ENCODE results near the gene VPS54. TPM values are rescaled to one million over a fixed set of nuclear protein-coding genes. Genes with fewer than 3 reads are reported as not detected.
A peak's percentile ranks its signal among the peaks of the same experiment; 100 is the strongest.

The VPS54 gene
- total RNA-seq, 1 experiment from 2014 or later, result 20.7 TPM

- peaks cover 18% of the 10 kb centered on the region for H3K4me1 ChIP-seq (replicated peaks; ENCODE audit: insufficient read depth)
- no peaks in the 10 kb centered on the region; the same call in 1 of the 2 replicates for H3K79me2 ChIP-seq (ENCODE audit: low read depth)
- no peak overlapping the region for H2AFZ ChIP-seq
- BruUV-seq (replicated peaks), result no TSS peak
- no peak overlapping the region for H3K4me2 ChIP-seq
- H3K27me3 ChIP-seq (ENCODE audit: insufficient read depth, low read depth), result no peaks in the 10 kb centered on the region
- CTCF ChIA-PET, result interaction anchor here (0.6 to 1.8 kb wide), 8 partner anchors 19 to 1383 kb away, joined by 3 to 18 read pairs (median 4); partner anchors contain the start of genes UGP2 and WDPCP
- TF ChIP-seq CTCF (conservative IDR thresholded peaks at IDR 0.05), result peak; percentile 70
- TF ChIP-seq EZH2 (IDR thresholded peaks at IDR 0.05; ENCODE audit: low read depth), result no peak
- no peak overlapping the region for H3K4me3 ChIP-seq
- H3K9me3 ChIP-seq (ENCODE audit: insufficient read depth, low read depth), result 0 out of 2 replicates have a peak, but pooled peaks cover 7% of the 10 kb centered on the region
- POLR2A ChIA-PET (ENCODE audit: unreplicated experiment), result interaction anchor here (0.5 kb wide), 1 partner anchor 160 kb away, joined by 7 read pairs; no protein-coding TSS in a partner anchor
- H3K9me2 ChIP-seq (ENCODE audit: insufficient read depth), result no peaks in the 10 kb centered on the region; the same call in 1 of the 2 replicates
- peaks cover 13% of the 10 kb centered on the region for H3F3A ChIP-seq (ENCODE audit: insufficient read depth, low read depth)
- DNase-seq, result no peak
- intact Hi-C loops (cut with micrococcal nuclease; ENCODE audit: unreplicated experiment), result loop anchor here (1.0 to 5.0 kb wide), 2 partner anchors 119 to 169 kb away; no protein-coding TSS in a partner anchor
- no peaks in the 10 kb centered on the region for H4K20me1 ChIP-seq (ENCODE audit: insufficient read depth)
- no peak overlapping the region for H3K27ac ChIP-seq
- peaks cover 38% of the 10 kb centered on the region for H3K36me3 ChIP-seq (ENCODE audit: low read depth)
Observed at GRCh38 chr2:63861220-63861822, 157.9 kb downstream of the VPS54 start.

- Histone ChIP-seq H3K4me2 (no peak overlapping the region), H3F3A (ENCODE audit: insufficient read depth, low read depth) (peaks cover 13% of the 10 kb centered on the region), H3K9me2 (ENCODE audit: insufficient read depth) (no peaks in the 10 kb centered on the region; the same call in 1 of the 2 replicates), H3K36me3 (ENCODE audit: low read depth) (peaks cover 24% of the 10 kb centered on the region), H3K9me3 (ENCODE audit: insufficient read depth, low read depth) (0 out of 2 replicates have a peak, but pooled peaks cover 7% of the 10 kb centered on the region), H2AFZ (no peak overlapping the region), H3K27me3 (ENCODE audit: insufficient read depth, low read depth) (no peaks in the 10 kb centered on the region), H4K20me1 (ENCODE audit: insufficient read depth) (no peaks in the 10 kb centered on the region), H3K4me3 (no peak overlapping the region), H3K79me2 (ENCODE audit: low read depth) (peaks cover 28% of the 10 kb centered on the region), H3K4me1 (replicated peaks; ENCODE audit: insufficient read depth) (peaks cover 15% of the 10 kb centered on the region), H3K27ac (no peak overlapping the region)
- BruUV-seq (replicated peaks), result no TSS peak
- CTCF ChIA-PET, result no interaction called here
- intact Hi-C loops (cut with micrococcal nuclease; ENCODE audit: unreplicated experiment), result no loop called here
- DNase-seq, result no peak
- POLR2A ChIA-PET (ENCODE audit: unreplicated experiment), result interaction anchor here (0.5 to 0.7 kb wide), 2 partner anchors 122 to 164 kb away, joined by 3 to 6 read pairs; no protein-coding TSS in a partner anchor
- TF ChIP-seq EZH2 (IDR thresholded peaks at IDR 0.05; ENCODE audit: low read depth) (no peak), CTCF (conservative IDR thresholded peaks at IDR 0.05) (no peak)
Observed at GRCh38 chr2:63858291-63858690, 160.9 kb downstream of the VPS54 start.

GRCh38 chr2:63856303-63856603, 163.0 kb downstream of the VPS54 start:
- Histone ChIP-seq H4K20me1 (ENCODE audit: insufficient read depth) (no peaks in the 10 kb centered on the region), H3K27me3 (ENCODE audit: insufficient read depth, low read depth) (no peaks in the 10 kb centered on the region), H3K4me2 (no peak overlapping the region), H3F3A (ENCODE audit: insufficient read depth, low read depth) (no peaks in the 10 kb centered on the region), H3K9me2 (ENCODE audit: insufficient read depth) (no peaks in the 10 kb centered on the region; the same call in 1 of the 2 replicates), H3K9me3 (ENCODE audit: insufficient read depth, low read depth) (no peaks in the 10 kb centered on the region), H3K4me3 (no peak overlapping the region), H3K79me2 (ENCODE audit: low read depth) (peaks cover 49% of the 10 kb centered on the region), H2AFZ (no peak overlapping the region), H3K27ac (no peak overlapping the region), H3K4me1 (replicated peaks; ENCODE audit: insufficient read depth) (no peaks in the 10 kb centered on the region), H3K36me3 (ENCODE audit: low read depth) (peaks cover 29% of the 10 kb centered on the region)
- ChIA-PET POLR2A (ENCODE audit: unreplicated experiment) (no interaction called here), CTCF (no interaction called here)
- BruUV-seq (replicated peaks), result no TSS peak
- DNase-seq, result no peak
- no peak for TF ChIP-seq CTCF (conservative IDR thresholded peaks at IDR 0.05)
- TF ChIP-seq EZH2 (IDR thresholded peaks at IDR 0.05; ENCODE audit: low read depth), result no peak
- intact Hi-C loops (cut with micrococcal nuclease; ENCODE audit: unreplicated experiment), result no loop called here

Data from PC-9 (cell line).